Fibroblast of skin of back (primary cell): ENCODE data around the gene EHMT2.
"Not testable (repeated sequence)": the region's sequence is repeated elsewhere in the genome, so short reads cannot be mapped to it uniquely, and the experiment has no call there.

Source experiments
- DNase-seq: peaks from one replicate; pipeline ENCODE4 v3.0.0-alpha.2; 2013

The EHMT2 gene

DNA sequence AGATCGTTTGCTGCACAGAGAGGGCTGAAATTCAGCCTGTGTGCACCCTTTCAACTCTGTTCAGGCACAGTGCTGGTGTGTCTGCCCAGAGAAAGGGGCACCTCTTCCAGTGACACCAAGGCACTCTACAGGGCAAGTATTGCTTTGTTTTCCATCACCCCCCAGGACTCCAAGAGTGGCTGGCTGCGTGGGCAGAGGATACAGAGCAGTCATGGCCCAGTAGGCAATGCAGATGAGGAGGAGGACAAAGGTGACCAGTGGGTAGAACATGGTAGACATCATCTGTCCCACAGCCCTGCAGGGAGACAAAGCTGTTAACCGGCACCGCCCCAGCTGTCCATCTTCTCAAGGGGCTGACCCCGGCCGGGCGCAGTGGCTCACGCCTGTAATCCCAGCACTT lies 28.2 kb downstream of the EHMT2 start:
- no peak for DNase-seq

DNA sequence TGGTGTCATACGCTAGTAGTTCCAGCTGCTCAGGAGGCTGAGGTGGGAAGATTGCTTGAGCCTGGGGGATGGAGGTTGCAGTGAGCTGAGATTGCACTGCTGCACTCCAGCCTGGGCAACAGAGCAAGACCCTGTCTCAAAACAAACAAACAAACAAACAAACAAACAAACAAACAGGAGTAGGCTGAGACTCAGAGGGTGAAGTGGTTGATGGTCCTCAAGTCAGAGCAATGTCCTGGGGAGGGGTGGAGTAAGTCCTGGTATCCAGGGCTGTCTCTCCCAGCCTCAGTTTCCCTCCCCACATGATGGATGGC lies 28.9 kb downstream of the EHMT2 start:
- not testable (repeated sequence) for DNase-seq

DNA sequence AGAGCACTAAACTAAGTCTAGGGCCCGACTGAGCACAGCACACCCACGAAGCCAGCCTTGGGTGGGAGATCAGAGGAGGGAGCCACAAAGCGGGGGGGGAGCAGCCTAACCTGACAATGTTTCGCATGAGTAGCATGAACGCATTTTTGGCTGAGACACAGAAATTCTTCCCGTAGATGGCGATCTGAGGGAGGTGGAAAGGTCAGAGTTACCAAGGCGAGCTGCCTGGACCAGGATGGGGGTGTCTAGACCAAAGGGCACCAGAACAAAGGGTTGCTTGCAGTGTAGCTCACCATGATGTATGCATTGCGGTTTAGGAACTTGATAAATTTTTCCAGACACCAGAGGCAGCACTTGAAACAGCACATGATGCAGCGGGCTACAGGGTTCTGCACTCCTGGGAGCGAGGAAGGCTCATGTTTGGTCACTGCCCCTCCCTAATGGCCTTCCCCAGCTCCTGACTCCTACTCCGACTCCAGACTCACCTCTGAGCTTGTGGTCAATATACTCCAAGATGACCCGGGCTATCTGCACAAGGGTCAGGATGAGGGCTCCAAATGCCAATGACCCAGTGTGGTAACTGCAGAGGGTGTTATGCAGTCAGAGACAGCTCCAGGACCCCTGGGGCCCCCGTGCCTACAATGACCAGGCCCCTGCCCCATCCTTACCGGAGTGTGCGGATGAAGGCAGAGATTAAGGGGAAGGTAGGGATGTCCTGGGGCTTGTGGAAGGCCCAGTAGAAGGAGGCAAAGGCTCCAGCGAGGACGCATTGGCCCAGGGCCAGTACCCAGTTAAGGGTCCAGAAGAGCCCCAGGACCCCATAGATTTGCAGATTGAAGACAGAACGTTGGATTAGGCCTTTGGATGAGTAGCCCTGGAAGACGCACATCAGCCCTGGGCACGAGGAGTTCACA lies 32.0 kb downstream of the EHMT2 start:
- DNase-seq = no peak

GRCh38 chr6:31864818-31865204 lies 32.7 kb downstream of the EHMT2 start:
- no peak for DNase-seq

DNA sequence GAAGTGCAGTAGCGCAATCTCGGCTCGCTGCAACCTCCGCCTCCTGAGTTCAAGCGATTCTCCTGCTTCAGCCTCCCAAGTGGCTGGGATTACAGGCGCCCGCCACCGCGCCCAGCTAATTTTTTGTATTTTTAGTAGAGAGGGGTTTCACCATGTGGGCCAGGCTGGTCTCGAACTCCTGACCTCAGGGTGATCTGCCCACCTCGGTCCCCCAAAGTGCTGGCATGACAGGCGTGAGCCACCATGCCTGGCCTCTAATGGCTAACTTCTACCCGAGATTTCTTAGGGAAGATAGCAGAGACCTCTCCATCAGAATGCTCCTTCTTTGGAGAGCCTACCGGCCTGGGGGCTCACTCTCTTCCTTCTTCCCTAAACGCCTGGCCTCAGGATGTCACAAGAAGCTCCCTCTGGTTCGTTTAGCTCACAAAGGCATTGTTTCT lies 33.4 kb downstream of the EHMT2 start:
- not testable (repeated sequence) for DNase-seq

- peak; percentile 100 for DNase-seq
Measured at GRCh38 chr6:31862344-31863235, 34.9 kb downstream of the EHMT2 start, which contains the start of gene NEU1. Gene NEU1 (minus strand): TSS chr6:31862821. CDS start chr6:31862776, 45 bp downstream.

GRCh38 chr6:31861919-31862343 lies 35.6 kb downstream of the EHMT2 start:
- DNase-seq = no peak

GRCh38 chr6:31861150-31861549 lies 36.3 kb downstream of the EHMT2 start:
- no peak for DNase-seq

GRCh38 chr6:31860349-31860748 lies 37.1 kb downstream of the EHMT2 start:
- no peak for DNase-seq

GRCh38 chr6:31859923-31860322 lies 37.6 kb downstream of the EHMT2 start:
- DNase-seq = no peak

- no peak for DNase-seq
Measured at GRCh38 chr6:31858707-31859106, 38.8 kb downstream of the EHMT2 start.

DNA sequence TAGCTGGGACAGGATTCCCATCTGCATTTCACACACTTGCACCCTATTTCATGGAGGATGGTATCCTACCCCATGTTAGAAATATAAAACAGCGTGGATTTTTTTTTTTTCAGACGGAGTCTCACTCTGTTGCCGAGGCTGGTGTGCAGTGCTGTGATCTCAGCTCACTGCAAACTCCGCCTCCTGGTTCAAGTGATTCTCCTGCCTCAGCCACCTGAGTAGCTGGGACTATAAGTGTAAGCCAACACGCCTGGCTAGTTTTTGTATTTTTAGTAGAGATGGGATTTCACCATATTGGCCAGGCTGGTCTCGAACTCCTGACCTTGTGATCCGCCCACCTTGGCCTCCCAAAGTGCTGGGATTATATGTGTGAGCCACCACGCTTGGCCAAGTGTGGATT lies 39.7 kb downstream of the EHMT2 start:
- DNase-seq = not testable (repeated sequence)

DNA sequence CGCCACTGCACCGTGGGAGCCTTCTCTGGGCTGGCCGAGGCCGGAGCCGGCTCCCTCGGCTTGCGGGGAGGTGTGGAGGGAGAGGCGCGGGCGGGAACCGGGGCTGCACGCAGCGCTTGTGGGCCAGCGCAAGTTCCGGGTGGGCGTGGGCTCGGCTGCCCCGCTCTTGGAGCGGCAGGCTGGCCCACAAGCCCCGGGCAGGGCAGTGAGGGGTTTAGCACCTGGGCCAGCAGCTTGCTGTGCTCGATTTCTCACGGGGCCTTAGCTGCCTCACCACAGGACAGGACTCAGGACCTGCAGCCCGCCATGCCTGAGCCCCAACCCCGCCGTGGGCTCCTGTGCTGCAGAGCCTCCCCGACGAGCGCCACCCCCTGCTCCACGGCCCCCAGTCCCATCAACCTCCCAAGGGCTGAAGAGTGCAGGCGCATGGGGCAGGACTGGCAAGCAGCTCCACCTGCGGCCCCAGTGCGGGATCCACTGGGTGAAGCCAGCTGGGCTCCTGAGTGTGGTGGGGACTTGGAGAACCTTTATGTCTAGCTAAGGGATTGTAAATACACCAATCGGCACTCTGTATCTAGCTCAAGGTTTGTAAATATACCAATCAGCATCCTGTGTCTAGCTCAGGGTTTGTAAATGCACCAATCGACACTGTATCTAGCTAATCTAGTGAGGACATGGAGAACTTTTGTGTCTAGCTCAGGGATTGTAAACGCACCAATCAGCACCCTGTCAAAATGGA lies 45.3 kb downstream of the EHMT2 start:
- DNase-seq = not testable (repeated sequence)

GRCh38 chr6:31851485-31851832 lies 46.0 kb downstream of the EHMT2 start:
- no peak for DNase-seq

DNA sequence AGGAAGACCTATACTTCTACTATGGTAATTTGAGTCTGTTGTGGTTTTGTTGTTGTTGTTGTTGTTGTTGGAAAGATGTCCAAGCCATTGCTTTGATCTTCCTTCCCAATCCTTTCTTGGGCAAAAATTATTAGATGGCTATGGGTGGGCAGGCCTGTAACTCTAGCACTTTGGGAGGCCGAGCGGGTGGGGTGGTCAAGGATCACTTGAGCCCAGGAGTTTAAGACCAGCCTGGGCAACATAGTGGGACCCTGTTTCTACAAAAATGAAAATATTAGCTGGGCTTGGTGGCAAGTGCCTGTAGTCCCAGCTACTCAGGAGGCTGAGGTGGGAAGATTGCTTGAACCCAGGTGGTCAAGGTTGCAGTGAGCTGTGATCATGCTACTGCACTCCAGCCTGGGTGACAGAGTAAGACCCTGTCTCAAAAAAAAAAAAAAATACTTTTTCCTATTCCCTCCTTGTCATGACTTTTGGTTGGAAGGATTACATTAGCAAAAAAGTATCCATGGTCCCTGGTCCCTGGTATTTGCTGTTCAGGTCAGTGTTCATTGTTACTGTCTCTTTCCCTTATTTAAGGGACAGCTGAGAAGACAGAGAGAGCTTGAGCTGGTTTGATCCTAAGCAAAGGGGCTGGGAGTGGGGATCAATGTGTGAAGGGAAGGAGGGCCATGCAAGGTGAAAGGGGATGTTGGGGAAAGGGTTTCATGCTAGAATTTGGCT lies 46.6 kb downstream of the EHMT2 start:
- no peak for DNase-seq

DNA sequence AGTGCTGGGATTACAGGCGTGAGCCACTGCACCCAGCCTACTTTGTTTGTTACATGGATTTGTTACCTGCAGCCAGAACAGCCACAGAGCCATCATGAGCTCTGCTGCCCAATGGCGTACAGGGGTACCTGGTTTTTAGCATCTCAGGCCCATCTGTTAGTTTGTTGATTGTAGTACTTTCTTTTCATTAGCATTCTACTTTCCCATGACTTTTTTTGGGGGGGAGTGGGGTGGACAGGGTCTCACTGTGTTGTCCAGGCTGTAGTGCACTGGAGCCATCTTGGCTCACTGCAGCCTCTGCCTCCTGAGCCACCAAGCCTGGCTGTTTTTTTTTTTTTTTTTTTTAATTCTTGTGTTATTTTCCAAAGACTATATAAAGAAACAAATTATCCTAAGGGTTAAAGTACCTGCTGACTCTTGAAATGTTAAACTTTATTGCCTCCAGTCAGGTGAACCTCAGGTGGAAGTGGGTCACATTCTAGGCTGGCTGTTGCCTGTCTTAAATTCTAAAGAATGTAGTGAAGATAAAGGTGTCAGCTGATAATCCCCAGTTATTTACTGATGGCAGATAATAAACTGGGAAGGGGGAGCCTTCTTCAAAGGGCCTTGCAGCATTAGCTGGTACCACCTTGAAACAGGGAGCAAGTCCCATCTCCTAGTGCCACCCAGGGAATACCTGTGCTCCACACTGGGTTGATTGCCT lies 50.1 kb downstream of the EHMT2 start:
- no peak for DNase-seq

DNA sequence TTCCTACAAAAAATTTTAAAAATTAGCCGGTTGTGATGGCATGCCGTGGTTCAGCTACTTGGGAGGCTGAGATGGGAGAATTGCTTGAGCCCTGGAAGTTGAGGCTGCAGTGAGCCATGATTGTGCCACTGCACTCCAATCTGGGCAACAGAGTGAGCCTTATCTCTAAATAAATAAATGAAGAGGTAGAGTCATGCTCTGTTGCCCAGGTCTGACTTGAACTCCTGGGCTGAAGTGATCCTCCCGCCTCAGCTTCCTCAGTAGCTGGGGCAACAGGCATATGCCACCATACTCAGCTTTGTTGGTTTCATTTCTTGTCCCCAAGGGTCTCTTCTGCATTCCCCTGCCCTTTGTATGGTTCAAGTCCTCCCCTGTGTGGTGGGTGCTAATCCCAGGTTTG lies 53.0 kb downstream of the EHMT2 start:
- no peak for DNase-seq

DNA sequence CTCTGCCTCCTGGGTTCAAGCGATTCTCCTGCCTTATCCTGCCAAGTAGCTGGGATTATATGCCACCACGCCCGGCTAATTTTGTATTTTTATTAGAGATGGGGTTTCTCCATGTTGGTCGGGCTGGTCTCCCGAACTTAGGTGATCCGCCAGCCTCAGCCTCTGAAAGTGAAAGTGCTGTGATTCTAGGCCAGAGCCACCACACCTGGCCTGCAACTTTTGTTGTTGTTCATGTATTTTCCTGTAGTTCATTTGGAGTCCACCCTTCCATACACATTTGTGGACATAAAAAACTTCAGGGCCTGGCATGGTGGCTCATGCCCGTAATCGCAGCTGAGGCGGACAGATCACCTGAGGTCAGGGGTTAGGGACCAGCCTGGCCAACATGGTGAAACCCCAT lies 55.4 kb downstream of the EHMT2 start:
- no peak for DNase-seq

DNA sequence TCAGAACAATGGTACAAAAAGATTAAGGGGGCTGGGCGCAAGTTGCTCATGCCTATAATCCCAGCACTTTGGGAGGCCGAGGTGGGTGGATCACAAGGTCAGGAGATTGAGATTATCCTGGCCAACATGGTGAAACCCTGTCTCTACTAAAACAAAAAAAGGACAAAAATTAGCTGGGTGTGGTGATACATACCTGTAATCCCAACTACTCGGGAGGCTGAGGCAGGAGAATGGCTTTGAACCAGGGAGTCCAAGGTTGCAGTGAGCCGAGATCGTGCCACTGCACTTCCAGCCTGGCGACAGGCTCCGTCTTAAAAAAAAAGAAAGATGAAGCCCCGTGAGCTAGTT lies 57.7 kb downstream of the EHMT2 start:
- not testable (repeated sequence) for DNase-seq

GRCh38 chr6:31838968-31839367 lies 58.5 kb downstream of the EHMT2 start:
- DNase-seq = no peak

DNA sequence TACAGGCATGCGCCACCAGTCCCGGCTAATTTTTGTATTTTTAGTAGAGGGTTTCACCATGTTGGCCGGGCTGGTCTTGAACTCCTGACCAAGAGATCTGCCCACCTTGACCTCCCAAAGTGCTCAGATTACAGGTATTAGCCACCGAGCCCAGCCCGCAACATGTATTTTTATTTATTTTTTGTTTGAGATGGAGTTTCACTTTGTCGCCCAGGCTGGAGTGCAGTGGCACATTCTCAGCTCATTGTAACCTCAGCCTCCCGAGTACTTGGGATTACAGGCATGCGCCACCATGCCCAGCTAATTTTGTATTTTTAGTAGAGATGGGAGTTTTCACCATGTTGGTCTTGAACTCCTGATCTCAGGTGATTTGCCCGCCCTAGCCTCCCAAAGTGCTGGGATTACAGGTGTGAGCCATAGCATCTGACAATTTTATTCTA lies 59.4 kb downstream of the EHMT2 start:
- not testable (repeated sequence) for DNase-seq
